ENCODE measurements around the gene RACGAP1.

The RACGAP1 gene

DNA sequence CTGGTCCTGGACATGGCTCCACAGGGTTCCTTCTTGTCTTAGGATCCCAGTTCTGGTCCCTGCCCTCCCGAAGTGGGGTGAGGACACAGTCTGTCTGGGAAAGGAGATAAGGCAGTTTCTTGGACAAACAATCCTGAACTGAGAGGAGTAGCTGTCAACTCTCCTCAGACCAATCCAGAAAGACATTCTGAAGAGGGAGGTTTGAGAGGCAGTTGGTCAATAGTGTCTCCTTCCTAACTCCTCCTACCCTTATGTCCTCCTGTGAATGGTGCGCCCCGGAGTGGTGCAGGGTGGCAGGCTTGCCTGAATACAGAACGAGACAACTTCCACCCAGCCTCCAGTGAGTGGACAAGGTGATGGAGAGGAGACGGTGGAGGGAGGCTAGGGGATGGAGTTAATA, 16.7 kb upstream of the RACGAP1 start:
- no peak for TF ChIP-seq ISL1 (CRISPR knock-in tag; IDR thresholded peaks at IDR 0.05)
- no peak for TF ChIP-seq ZNF70 (CRISPR knock-in tag; IDR thresholded peaks at IDR 0.05)
- TF ChIP-seq TCF4 (CRISPR knock-in tag; IDR thresholded peaks at IDR 0.05; ENCODE audit: borderline replicate concordance): no peak
- no peak for TF ChIP-seq ESRRG (CRISPR knock-in tag; IDR thresholded peaks at IDR 0.05)
- no peak for TF ChIP-seq ARNTL (CRISPR knock-in tag; IDR thresholded peaks at IDR 0.05; ENCODE audit: borderline replicate concordance, low read depth)
- no peak for TF ChIP-seq BACH2 (CRISPR knock-in tag; IDR thresholded peaks at IDR 0.05; ENCODE audit: borderline replicate concordance)
- TF ChIP-seq ZFP30 (CRISPR knock-in tag; IDR thresholded peaks at IDR 0.05): no peak
- no peak for TF ChIP-seq GLIS3 (CRISPR knock-in tag; IDR thresholded peaks at IDR 0.05)
- no peak for TF ChIP-seq TOX (CRISPR knock-in tag; IDR thresholded peaks at IDR 0.05; ENCODE audit: borderline replicate concordance)
- TF ChIP-seq ZC3H10 (CRISPR knock-in tag; IDR thresholded peaks at IDR 0.05): no peak
- TF ChIP-seq ZNF8 (CRISPR knock-in tag; IDR thresholded peaks at IDR 0.05): no peak
- TF ChIP-seq RARB (CRISPR knock-in tag; IDR thresholded peaks at IDR 0.05): no peak
- TF ChIP-seq, protein P1, sequence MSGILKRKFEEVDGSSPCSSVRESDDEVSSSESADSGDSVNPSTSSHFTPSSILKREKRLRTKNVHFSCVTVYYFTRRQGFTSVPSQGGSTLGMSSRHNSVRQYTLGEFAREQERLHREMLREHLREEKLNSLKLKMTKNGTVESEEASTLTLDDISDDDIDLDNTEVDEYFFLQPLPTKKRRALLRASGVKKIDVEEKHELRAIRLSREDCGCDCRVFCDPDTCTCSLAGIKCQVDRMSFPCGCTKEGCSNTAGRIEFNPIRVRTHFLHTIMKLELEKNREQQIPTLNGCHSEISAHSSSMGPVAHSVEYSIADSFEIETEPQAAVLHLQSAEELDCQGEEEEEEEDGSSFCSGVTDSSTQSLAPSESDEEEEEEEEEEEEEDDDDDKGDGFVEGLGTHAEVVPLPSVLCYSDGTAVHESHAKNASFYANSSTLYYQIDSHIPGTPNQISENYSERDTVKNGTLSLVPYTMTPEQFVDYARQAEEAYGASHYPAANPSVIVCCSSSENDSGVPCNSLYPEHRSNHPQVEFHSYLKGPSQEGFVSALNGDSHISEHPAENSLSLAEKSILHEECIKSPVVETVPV (CRISPR knock-in tag; IDR thresholded peaks at IDR 0.05): no peak
- TF ChIP-seq, protein P2, sequence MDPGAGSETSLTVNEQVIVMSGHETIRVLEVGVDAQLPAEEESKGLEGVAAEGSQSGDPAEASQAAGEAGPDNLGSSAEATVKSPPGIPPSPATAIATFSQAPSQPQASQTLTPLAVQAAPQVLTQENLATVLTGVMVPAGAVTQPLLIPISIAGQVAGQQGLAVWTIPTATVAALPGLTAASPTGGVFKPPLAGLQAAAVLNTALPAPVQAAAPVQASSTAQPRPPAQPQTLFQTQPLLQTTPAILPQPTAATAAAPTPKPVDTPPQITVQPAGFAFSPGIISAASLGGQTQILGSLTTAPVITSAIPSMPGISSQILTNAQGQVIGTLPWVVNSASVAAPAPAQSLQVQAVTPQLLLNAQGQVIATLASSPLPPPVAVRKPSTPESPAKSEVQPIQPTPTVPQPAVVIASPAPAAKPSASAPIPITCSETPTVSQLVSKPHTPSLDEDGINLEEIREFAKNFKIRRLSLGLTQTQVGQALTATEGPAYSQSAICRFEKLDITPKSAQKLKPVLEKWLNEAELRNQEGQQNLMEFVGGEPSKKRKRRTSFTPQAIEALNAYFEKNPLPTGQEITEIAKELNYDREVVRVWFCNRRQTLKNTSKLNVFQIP (CRISPR knock-in tag; IDR thresholded peaks at IDR 0.05; ENCODE audit: borderline replicate concordance, low read depth): no peak
- TF ChIP-seq, protein P3, sequence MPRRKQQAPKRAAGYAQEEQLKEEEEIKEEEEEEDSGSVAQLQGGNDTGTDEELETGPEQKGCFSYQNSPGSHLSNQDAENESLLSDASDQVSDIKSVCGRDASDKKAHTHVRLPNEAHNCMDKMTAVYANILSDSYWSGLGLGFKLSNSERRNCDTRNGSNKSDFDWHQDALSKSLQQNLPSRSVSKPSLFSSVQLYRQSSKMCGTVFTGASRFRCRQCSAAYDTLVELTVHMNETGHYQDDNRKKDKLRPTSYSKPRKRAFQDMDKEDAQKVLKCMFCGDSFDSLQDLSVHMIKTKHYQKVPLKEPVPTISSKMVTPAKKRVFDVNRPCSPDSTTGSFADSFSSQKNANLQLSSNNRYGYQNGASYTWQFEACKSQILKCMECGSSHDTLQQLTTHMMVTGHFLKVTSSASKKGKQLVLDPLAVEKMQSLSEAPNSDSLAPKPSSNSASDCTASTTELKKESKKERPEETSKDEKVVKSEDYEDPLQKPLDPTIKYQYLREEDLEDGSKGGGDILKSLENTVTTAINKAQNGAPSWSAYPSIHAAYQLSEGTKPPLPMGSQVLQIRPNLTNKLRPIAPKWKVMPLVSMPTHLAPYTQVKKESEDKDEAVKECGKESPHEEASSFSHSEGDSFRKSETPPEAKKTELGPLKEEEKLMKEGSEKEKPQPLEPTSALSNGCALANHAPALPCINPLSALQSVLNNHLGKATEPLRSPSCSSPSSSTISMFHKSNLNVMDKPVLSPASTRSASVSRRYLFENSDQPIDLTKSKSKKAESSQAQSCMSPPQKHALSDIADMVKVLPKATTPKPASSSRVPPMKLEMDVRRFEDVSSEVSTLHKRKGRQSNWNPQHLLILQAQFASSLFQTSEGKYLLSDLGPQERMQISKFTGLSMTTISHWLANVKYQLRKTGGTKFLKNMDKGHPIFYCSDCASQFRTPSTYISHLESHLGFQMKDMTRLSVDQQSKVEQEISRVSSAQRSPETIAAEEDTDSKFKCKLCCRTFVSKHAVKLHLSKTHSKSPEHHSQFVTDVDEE (CRISPR knock-in tag; IDR thresholded peaks at IDR 0.05): no peak
- TF ChIP-seq PPARA (CRISPR knock-in tag; IDR thresholded peaks at IDR 0.05; ENCODE audit: borderline replicate concordance): no peak
- no peak for TF ChIP-seq SNAI2 (CRISPR knock-in tag; IDR thresholded peaks at IDR 0.05)
- no peak for TF ChIP-seq OSR1 (CRISPR knock-in tag; IDR thresholded peaks at IDR 0.05)
- no peak for ATAC-seq

DNA sequence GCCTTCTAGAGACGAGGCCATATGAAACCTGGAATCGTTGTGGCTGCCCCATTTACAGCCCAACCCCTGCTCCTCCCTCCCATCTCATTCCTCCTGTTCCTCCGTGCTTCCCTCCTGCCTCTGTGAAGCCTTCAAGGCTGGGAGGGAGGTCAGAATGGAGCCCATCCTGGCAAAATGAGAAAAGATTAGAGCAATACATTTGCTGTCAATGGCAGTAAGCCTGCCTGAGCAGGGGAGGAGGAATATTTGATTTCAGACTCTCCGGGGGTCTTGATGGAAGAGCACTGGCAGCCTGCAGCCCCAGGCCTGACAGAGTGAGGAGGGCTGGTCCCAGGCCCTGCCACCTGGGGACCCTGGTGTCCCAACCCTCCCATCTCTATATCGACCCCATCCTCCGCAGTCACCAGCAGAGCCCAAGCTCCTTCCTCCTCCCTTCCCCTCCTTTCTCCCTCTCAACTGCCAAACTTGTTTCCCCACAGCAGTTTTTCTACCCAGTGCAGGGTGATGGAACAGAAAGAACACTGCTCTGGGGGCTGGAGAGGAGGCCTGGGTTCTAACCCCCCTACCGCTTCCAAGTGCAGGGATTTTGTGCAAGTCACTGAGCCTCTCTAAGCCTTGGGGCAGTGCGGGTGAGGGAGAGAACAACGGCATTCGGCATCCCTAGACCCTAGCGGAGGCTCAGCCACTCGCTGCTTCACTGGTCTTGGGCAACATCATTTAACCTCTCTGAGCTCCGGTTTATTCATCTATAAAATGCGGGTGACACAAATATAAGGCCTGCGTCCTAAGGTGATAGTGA, 16.0 kb upstream of the RACGAP1 start:
- ATAC-seq: no peak
- TF ChIP-seq, protein P4, sequence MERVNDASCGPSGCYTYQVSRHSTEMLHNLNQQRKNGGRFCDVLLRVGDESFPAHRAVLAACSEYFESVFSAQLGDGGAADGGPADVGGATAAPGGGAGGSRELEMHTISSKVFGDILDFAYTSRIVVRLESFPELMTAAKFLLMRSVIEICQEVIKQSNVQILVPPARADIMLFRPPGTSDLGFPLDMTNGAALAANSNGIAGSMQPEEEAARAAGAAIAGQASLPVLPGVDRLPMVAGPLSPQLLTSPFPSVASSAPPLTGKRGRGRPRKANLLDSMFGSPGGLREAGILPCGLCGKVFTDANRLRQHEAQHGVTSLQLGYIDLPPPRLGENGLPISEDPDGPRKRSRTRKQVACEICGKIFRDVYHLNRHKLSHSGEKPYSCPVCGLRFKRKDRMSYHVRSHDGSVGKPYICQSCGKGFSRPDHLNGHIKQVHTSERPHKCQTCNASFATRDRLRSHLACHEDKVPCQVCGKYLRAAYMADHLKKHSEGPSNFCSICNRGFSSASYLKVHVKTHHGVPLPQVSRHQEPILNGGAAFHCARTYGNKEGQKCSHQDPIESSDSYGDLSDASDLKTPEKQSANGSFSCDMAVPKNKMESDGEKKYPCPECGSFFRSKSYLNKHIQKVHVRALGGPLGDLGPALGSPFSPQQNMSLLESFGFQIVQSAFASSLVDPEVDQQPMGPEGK (CRISPR knock-in tag; IDR thresholded peaks at IDR 0.05; ENCODE audit: borderline replicate concordance): no peak
- no peak for TF ChIP-seq PPARA (CRISPR knock-in tag; IDR thresholded peaks at IDR 0.05; ENCODE audit: borderline replicate concordance)

DNA sequence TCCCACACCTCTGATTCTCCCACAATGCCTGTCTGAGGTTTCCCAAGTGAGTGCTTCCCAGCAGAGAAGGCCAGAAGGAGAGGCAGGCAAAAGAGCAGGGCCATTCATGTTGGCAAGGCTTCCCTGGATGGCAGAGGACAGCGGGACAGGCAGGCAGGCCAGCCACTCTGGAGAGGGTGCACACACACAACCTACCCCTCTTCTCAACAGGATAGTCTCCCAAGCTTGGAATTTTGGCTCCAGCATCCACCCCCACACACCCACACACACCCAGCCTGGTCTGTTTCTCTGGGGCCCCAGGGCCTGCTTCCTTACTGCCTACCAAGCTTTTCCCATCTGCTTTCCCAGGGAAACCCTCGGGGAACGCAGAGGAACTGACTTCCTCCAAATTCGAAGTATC, 15.4 kb upstream of the RACGAP1 start:
- no peak for ATAC-seq
- TF ChIP-seq OSR1 (CRISPR knock-in tag; IDR thresholded peaks at IDR 0.05): no peak
- TF ChIP-seq, protein P4 (CRISPR knock-in tag; IDR thresholded peaks at IDR 0.05; ENCODE audit: borderline replicate concordance): no peak
- no peak for TF ChIP-seq ZNF8 (CRISPR knock-in tag; IDR thresholded peaks at IDR 0.05)
- TF ChIP-seq PPARA (CRISPR knock-in tag; IDR thresholded peaks at IDR 0.05; ENCODE audit: borderline replicate concordance): no peak
- TF ChIP-seq ZC3H10 (CRISPR knock-in tag; IDR thresholded peaks at IDR 0.05): no peak
- TF ChIP-seq, protein P3 (CRISPR knock-in tag; IDR thresholded peaks at IDR 0.05): no peak
- TF ChIP-seq GLIS3 (CRISPR knock-in tag; IDR thresholded peaks at IDR 0.05): no peak
- TF ChIP-seq, protein P5, sequence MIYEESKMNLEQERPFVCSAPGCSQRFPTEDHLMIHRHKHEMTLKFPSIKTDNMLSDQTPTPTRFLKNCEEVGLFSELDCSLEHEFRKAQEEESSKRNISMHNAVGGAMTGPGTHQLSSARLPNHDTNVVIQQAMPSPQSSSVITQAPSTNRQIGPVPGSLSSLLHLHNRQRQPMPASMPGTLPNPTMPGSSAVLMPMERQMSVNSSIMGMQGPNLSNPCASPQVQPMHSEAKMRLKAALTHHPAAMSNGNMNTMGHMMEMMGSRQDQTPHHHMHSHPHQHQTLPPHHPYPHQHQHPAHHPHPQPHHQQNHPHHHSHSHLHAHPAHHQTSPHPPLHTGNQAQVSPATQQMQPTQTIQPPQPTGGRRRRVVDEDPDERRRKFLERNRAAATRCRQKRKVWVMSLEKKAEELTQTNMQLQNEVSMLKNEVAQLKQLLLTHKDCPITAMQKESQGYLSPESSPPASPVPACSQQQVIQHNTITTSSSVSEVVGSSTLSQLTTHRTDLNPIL (CRISPR knock-in tag; IDR thresholded peaks at IDR 0.05; ENCODE audit: low read depth): no peak
- TF ChIP-seq ZNF70 (CRISPR knock-in tag; IDR thresholded peaks at IDR 0.05): no peak
- TF ChIP-seq ISL1 (CRISPR knock-in tag; IDR thresholded peaks at IDR 0.05): no peak
- TF ChIP-seq SNAI2 (CRISPR knock-in tag; IDR thresholded peaks at IDR 0.05): no peak
- TF ChIP-seq RARB (CRISPR knock-in tag; IDR thresholded peaks at IDR 0.05): no peak
- no peak for TF ChIP-seq ZFP30 (CRISPR knock-in tag; IDR thresholded peaks at IDR 0.05)
- no peak for TF ChIP-seq ZNF565 (CRISPR knock-in tag; conservative IDR thresholded peaks at IDR 0.05; ENCODE audit: low read depth)
- no peak for TF ChIP-seq BACH2 (CRISPR knock-in tag; IDR thresholded peaks at IDR 0.05; ENCODE audit: borderline replicate concordance)
